HG03378 (cell line): ENCODE results near the gene REC8.
A peak's percentile ranks its signal among the peaks of the same experiment; 100 is the strongest.

ENCODE experiments used
- ATAC-seq: cut with Tn5 transposase; IDR thresholded peaks from one replicate; pipeline ENCODE4 v1.9.1; 2021; ENCODE audit warnings: mild to moderate bottlenecking, moderate library complexity; ENCODE audit not compliant: unreplicated experiment

Gene REC8

GRCh38 chr14:24159777-24160498 is 11.9 kb upstream of the REC8 start:
- no peak for ATAC-seq

DNA sequence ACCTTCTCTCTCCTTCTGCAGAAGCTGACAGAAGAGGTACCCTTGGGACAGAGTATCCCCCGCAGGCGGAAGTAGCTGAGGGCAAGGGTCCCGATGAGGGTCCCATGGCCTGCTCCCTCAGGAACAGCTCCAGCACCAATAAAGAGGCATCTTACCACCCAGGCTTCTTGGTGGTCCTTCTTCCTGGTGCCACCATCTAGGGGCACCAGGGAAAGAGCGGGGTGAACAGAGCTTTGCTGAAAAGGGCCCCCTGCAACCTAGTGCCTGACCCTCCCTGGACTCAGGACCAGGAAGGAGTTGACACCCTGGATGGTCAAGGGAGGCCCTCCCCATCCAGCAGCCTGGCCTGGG is 11.4 kb upstream of the REC8 start:
- ATAC-seq, result no peak

DNA sequence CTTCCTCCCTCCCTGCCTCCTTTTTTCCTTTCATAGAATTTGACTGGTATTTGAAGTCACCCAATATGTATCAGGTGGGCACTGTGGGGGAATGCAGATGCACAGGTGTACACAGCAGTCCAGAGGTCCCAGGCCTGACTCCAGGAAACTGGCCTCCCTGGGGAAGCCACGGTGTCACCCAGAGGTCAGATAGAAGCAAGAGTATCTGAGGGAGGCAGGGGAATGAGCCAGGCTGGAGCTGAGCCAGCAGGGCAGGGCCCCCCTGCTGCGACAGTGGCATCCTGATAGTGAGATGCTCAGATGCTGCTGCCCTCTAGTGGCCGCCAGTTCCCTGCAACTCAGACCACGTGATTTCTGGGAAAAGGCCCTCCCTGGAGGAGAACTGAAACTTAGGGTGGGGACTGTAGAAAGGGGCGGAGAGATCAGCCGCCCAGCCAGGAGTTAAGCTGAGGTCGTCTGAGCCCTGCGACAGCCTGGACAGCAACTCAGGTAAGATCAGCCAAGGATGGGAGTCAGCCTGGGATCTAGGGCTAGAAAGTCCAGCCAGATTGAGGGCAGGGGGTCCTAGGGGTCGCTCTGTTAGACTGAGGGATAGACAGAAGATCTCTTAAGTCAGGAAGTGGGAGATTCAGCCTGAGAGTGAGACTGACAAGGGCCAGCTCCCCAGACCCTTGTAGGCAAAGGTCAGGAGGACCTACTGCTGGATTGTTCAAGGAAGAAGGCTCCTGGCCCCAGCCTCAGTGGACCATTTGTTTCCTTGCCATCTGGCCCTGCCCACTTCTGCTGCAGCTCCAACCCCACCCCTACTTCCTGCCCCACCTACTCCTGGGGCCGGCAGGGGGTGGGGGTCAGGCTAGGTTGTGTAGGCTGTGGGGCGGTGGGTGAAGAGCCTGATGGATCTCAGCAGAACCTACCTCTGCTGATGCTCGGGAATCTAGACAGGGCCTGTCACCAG is 10.8 kb upstream of the REC8 start, which contains the start of gene IRF9:
TSS of gene IRF9 (plus strand) at position 416 of the 955 bp plus-strand sequence. CDS start 880 bp downstream, outside the sequence.
- ATAC-seq, result peak; percentile 75

- no peak for ATAC-seq
Measured at GRCh38 chr14:24162093-24162492, 9.8 kb upstream of the REC8 start.

- no peak for ATAC-seq
Measured at GRCh38 chr14:24164518-24164991, 7.3 kb upstream of the REC8 start.

DNA sequence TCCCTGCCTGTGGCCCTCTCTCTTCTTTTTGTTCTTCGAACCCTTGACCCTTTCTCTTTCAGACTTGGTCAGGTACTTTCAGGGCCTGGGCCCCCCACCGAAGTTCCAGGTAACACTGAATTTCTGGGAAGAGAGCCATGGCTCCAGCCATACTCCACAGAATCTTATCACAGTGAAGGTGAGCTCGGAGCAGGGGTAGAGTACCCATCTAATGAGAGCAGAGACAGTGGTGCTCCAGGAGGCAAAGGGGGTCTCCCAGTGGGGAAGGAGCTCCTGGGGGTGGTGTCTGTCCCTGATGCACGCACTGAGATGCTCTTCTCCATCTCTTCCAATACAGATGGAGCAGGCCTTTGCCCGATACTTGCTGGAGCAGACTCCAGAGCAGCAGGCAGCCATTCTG is 6.1 kb upstream of the REC8 start:
- ATAC-seq, result no peak

- no peak for ATAC-seq
Measured at GRCh38 chr14:24167469-24168114, 4.3 kb upstream of the REC8 start.

DNA sequence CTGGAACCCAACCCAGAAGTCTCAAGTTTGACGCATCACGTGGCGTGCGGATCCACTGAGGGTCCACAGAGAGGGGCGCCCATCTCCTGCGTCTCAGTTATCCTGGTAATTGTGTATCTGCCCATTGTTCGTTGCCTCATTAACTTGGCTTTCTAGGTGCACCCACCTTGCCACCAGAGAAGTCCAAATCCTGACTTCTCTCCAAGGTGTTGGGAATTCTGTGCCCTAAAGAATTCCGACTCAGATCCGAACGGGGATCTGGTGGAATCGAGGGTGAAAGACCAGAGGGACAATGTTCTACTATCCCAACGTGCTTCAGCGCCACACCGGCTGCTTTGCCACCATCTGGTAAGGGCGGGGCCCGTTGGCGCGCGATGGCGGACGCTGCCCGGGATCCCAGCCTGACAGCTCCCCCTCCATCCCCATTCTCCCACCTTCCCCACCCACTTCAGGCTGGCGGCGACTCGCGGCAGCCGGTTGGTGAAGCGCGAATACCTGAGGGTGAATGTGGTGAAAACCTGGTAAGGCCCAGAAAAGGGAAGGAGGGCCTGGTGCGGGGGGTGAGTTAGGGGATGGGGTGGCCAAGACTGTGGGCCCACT is 481 bp downstream of the REC8 start:
- no peak for ATAC-seq

DNA sequence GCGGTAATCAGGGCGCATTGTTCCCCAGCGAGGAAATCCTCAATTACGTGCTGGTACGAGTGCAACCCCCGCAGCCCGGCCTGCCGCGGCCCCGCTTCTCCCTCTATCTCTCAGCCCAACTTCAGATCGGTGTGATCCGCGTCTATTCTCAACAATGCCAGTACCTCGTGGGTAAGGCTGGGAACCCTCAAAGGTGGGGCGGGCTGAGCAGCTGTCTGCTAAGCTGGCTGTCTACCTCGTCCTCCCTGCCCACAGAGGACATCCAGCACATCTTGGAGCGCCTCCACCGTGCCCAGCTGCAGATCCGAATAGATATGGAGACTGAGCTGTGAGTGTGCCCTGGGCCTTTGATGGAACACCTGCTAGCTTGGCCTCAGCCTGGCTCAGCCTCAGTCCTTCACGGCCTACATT is 996 bp downstream of the REC8 start:
- no peak for ATAC-seq

- ATAC-seq, result no peak
Measured at GRCh38 chr14:24176599-24176998, 4.7 kb downstream of the REC8 start.

DNA sequence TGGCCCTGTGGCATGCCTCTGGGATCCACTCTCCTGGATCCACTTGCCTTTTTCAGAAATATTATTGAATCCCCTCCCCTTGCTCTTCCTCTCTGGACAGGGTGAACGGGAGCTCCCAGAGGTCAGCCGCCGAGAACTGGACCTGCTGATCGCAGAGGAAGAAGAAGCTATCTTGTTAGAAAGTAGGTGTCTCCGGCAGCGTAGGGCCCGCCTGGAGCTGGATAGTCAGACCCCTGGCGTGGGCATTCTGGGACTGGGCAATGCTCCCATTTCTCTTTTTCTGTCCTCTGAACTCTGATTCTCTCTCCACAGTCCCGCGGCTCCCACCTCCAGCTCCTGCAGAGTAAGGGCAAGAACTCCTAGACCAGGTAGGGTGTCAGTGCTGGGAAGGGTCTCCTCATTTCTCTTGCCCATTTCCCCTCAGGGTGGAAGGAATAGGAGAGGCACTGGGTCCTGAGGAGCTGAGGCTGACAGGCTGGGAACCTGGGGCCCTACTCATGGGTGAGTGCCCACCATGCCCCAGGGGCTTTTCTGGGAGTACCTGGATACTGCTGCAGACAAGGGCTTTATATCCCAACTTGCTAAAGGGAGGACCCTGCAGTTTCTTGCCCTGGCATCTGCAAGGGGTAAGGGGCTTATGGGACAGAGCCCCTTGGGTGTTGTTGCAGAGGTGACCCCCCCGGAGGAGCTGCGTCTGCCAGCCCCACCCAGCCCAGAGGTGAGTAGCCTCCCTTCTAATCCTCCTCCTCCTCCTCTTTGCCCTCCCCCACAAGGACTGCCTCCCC is 5.4 kb downstream of the REC8 start:
- no peak for ATAC-seq

- ATAC-seq, result no peak
Measured at GRCh38 chr14:24177891-24178290, 6.0 kb downstream of the REC8 start.

DNA sequence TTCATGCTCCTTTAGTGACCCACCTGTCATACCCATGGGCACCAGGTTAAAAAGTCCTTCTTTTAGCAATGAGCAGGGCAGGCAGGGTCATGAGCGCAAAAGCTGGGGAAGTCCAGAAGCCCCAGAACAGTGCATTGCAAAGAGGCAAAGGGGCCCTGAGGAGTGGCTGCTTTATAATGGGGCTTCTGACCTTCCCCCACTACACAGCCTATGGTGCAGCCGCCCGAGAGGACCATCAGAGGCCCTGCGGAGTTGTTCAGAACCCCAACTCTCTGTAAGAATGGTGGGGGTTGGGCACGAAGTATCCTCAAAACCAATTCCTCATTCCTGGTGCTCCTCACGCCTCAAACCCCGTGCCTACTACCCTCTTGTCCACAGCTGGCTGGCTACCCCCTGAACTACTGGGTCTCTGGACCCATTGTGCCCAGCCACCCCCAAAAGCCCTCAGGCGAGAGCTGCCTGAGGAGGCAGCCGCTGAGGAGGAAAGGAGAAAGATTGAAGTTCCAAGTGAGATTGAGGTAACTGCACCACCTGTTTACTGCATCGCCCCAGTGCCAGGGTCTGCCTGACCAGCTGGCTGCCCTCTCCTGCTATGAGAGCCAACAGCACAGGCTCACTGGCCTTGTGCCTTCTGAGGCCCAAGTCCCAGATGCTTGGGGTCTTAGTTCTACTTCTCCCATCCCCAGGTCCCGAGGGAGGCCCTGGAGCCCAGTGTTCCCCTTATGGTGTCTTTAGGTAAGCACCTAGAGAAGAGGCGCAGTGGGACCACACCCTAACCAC is 6.7 kb downstream of the REC8 start:
- ATAC-seq, result no peak

GRCh38 chr14:24179294-24179960 is 7.5 kb downstream of the REC8 start:
- ATAC-seq, result no peak

GRCh38 chr14:24179961-24180796 is 8.3 kb downstream of the REC8 start:
- ATAC-seq, result no peak

DNA sequence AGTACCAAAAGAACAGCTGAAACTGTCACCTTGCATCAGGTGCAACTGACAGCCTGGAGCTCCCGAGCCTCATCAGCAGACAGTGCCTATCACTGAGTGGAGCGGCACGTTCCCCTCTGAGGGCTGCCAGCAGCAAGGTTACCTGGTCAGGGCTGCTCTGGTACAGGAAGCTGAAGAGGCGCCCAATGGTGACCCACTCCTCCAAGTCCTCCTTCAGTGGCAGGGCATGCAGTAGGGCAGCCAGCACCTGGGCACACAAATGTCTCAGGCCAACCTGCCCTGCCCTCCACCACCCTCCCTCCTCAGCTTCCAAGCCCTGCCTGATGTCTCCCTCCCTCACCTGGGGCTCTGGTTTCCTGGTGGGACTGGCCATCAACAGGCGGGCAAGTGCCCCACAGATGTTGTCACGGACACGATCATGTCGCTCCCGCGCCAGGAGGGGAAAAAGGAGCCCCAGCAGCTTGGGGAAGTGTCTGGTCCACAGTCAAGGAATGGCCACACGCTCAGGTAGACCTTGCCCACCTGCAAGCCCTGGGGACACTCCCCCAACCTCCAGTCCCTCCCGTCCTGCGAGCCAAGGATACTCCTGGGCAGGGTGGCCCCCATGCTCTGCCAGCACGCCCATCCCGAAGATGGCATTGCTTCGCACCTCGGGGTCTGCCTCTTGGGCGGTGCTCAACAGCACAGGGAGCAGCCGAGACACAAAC is 9.6 kb downstream of the REC8 start:
- no peak for ATAC-seq

- no peak for ATAC-seq
Measured at GRCh38 chr14:24182110-24182882, 10.4 kb downstream of the REC8 start.
